K562 (cell line): ENCODE data around the gene NDFIP1. TPM values are rescaled to one million over a fixed set of nuclear protein-coding genes. Genes with fewer than 3 reads are reported as not detected.

ENCODE experiments used
- ARID1B ChIP-seq: fragments of 450-650 bp; IDR thresholded peaks from 2 replicates; pipeline ENCODE4 v1.6.1; 2016; ENCODE audit warnings: antibody characterized with exemption, mild to moderate bottlenecking, inconsistent platforms
- ARID4B ChIP-seq: sonication (generic); formaldehyde crosslinking; IDR thresholded peaks from 2 replicates; pipeline ENCODE4 v1.8.0; 2022; ENCODE audit warnings: mild to moderate bottlenecking, missing genetic modification reagents
- CEBPB ChIP-seq: fragments of 450-650 bp; IDR thresholded peaks from 2 replicates; pipeline ENCODE4 v1.6.1; 2016; ENCODE audit warnings: missing genetic modification characterization, missing compliant biosample characterization
- JUNB ChIP-seq: fragments of 450-650 bp; formaldehyde crosslinking; conservative IDR thresholded peaks from 2 replicates; pipeline ENCODE4 v1.4.0; 2020; ENCODE audit warnings: mild to moderate bottlenecking
- MCM2 ChIP-seq: fragments of 450-650 bp; IDR thresholded peaks from 2 replicates; pipeline ENCODE4 v1.6.1; 2017; ENCODE audit warnings: low read depth, mild to moderate bottlenecking
- MYC ChIP-seq, 2 experiments: fragments of 250-450 bp in 1 of 2; sonication (Bioruptor Pico) in 1 of 2; IDR thresholded peaks; 2 replicates each; pipeline versions ENCODE4 v1.5.1 to v1.6.1; 2012 to 2021; ENCODE audit warnings: low read depth in 2 of 2, borderline replicate concordance in 1 of 2, improper control_type of control experiment in 1 of 2, low read length in 1 of 2, mild to moderate bottlenecking in 1 of 2, moderate library complexity in 1 of 2
- NCOA4 ChIP-seq: fragments of 450-650 bp; IDR thresholded peaks from 2 replicates; pipeline ENCODE4 v1.6.1; 2018; ENCODE audit warnings: mild to moderate bottlenecking; ENCODE audit not compliant: partially characterized antibody
- NR2C2 ChIP-seq, 2 experiments: fragments of 200-800 bp in 1 of 2; sonication (Bioruptor generic) in 1 of 2; sonication (generic) in 1 of 2; formaldehyde crosslinking in 1 of 2; IDR thresholded peaks; 2 replicates each; pipeline versions ENCODE4 v1.6.1 to v1.8.0; 2016 to 2022; ENCODE audit warnings: mild to moderate bottlenecking in 1 of 2, missing compliant biosample characterization in 1 of 2, missing genetic modification characterization in 1 of 2, missing genetic modification reagents in 1 of 2
- PBX2 ChIP-seq, 2 experiments: IDR thresholded peaks in 1 of 2; conservative IDR thresholded peaks in 1 of 2; 2 replicates each; pipeline ENCODE4 v1.6.1; 2016; ENCODE audit warnings: low read depth in 2 of 2, mild to moderate bottlenecking in 1 of 2, missing compliant biosample characterization in 1 of 2, missing genetic modification characterization in 1 of 2, moderate library complexity in 1 of 2
- SMARCE1 ChIP-seq: fragments of 450-650 bp; IDR thresholded peaks from 2 replicates; pipeline ENCODE4 v1.7.1; 2016; ENCODE audit warnings: mild to moderate bottlenecking
- SRSF1 ChIP-seq: fragments of 200-400 bp; formaldehyde crosslinking; IDR thresholded peaks from 2 replicates; pipeline ENCODE4 v1.6.1; 2017; ENCODE audit warnings: mild to moderate bottlenecking, low read depth, low read length, moderate library complexity
- TARDBP ChIP-seq: fragments of 450-650 bp; IDR thresholded peaks from 2 replicates; pipeline ENCODE4 v1.6.1; 2016
- TSC22D4 ChIP-seq: fragments of 450-650 bp; IDR thresholded peaks from 2 replicates; pipeline ENCODE4 v1.6.1; 2016; ENCODE audit warnings: missing genetic modification characterization, missing biosample characterization, control low read depth
- ZKSCAN1 ChIP-seq: fragments of 150-350 bp; IDR thresholded peaks from 2 replicates; pipeline ENCODE4 v1.6.1; 2016; ENCODE audit warnings: low read depth, low read length
- ZNF175 ChIP-seq: fragments of 200-800 bp; sonication (Bioruptor generic); IDR thresholded peaks from 2 replicates; pipeline ENCODE4 v1.6.1; 2016; ENCODE audit warnings: low read depth, mild to moderate bottlenecking, missing genetic modification characterization, missing compliant biosample characterization
- ZNF398 ChIP-seq: fragments of 250-450 bp; sonication (Bioruptor Pico); IDR thresholded peaks from 2 replicates; pipeline ENCODE4 v1.8.0; 2021; ENCODE audit warnings: moderate library complexity, mild to moderate bottlenecking, inconsistent platforms
- ZNF764 ChIP-seq: fragments of 250-450 bp; sonication (Bioruptor Pico); IDR thresholded peaks from 2 replicates; pipeline ENCODE4 v1.4.0; 2020; ENCODE audit warnings: low read depth, mild to moderate bottlenecking, moderate library complexity
- polyA plus RNA-seq, 8 experiments: library from polyadenylated mRNA; depleted of rRNA in 4 of 8; stranded (reverse) in 5 of 8; unstranded in 3 of 8; fragments of >200 nt; fragmentation: Nextera tagmentation in 2 of 8; fragmentation: Illumina TruSeq in 1 of 8; extraction: Ambion mirVana in 2 of 8; extraction: Trizol in 1 of 8; gene quantifications; 2 replicates each; pipeline versions ENCODE4 v1.2.1 to v1.2.3, GENCODE V29; 2011 to 2014; ENCODE audit warnings: inconsistent platforms in 1 of 8, missing spikeins in 1 of 8
- total RNA-seq, 7 experiments: library from RNA; depleted of rRNA in 6 of 7; stranded (reverse); fragments of >200 nt in 6 of 7; fragmentation: Illumina TruSeq in 2 of 7; extraction: Trizol in 2 of 7; gene quantifications; 2 replicates each; pipeline versions ENCODE4 v1.2.1 to v1.2.3, GENCODE V29; 2011 to 2021; ENCODE audit warnings: low replicate concordance in 1 of 7

The NDFIP1 gene
- total and polyA plus RNA-seq, 9 of the 15 experiments (the other 6 are each of a cell fraction or from before 2014, with no cell fraction given) = 5.3 to 37.5 (median 31.9) TPM

- no peak for TF ChIP-seq PBX2 (CRISPR knock-in tag; IDR thresholded peaks at IDR 0.05; ENCODE audit: low read depth)
- no peak for TF ChIP-seq PBX2 (tag; conservative IDR thresholded peaks at IDR 0.05; ENCODE audit: low read depth)
- TF ChIP-seq NR2C2 (CRISPR knock-in tag; IDR thresholded peaks at IDR 0.05) = peak; percentile 48; the same call in 1 of the 2 replicates
- TF ChIP-seq NR2C2 (tag; IDR thresholded peaks at IDR 0.05) = no peak; the same call in 1 of the 2 replicates
- TF ChIP-seq ARID1B = no peak
- TF ChIP-seq ZNF764 = no peak
- no peak for TF ChIP-seq ZNF398
- 0 out of 2 replicates have a peak, but pooled peaks have one; percentile 17 for TF ChIP-seq ZKSCAN1
- no peak for TF ChIP-seq ZNF175 (CRISPR knock-in tag)
- TF ChIP-seq SMARCE1 = no peak
- TF ChIP-seq ARID4B (CRISPR knock-in tag) = no peak
- no peak for TF ChIP-seq MCM2
- TF ChIP-seq JUNB (CRISPR knock-in tag) = no peak
- no peak for TF ChIP-seq MYC (IDR thresholded peaks at IDR 0.05; ENCODE audit: low read depth, low read length)
- TF ChIP-seq MYC (CRISPR knock-in tag; IDR thresholded peaks at IDR 0.05; ENCODE audit: borderline replicate concordance, low read depth) = no peak
- no peak for TF ChIP-seq NCOA4
- TF ChIP-seq TSC22D4 (tag) = no peak
- no peak for TF ChIP-seq SRSF1
- no peak for TF ChIP-seq CEBPB (tag)
- peak; percentile 78; the same call in 1 of the 2 replicates for TF ChIP-seq TARDBP
Measured at GRCh38 chr5:142108432-142109330, at the start of gene NDFIP1 (continued).
